DOHH2 (cell line): ENCODE measurements around the gene ZFPM1.

Experiments used
- H3F3A ChIP-seq: fragments of 200-600 bp; sonication (generic), shearing (Covaris generic); 2 replicates; pipeline ENCODE4 v1.6.0; 2016; ENCODE audit warnings: antibody characterized with exemption, mild to moderate bottlenecking; ENCODE audit not compliant: control insufficient read depth, insufficient read depth
- H3K27ac ChIP-seq: fragments of 200-600 bp; sonication (generic); 2 replicates; pipeline ENCODE4 v1.5.1; 2014; ENCODE audit warnings: low read depth, mild to moderate bottlenecking, low read length, moderate library complexity
- H3K27me3 ChIP-seq: fragments of 200-600 bp; sonication (generic); 2 replicates; pipeline ENCODE4 v1.6.1; 2014; ENCODE audit warnings: mild to moderate bottlenecking, low read length, mixed read lengths; ENCODE audit not compliant: control insufficient read depth
- H3K36me3 ChIP-seq: fragments of 200-600 bp; sonication (generic); 2 replicates; pipeline ENCODE4 v1.6.1; 2014; ENCODE audit warnings: mild to moderate bottlenecking, low read length, moderate library complexity, mixed read lengths; ENCODE audit not compliant: control insufficient read depth
- H3K4me1 ChIP-seq: fragments of 200-600 bp; sonication (generic); 2 replicates; pipeline ENCODE4 v1.6.1; 2014; ENCODE audit warnings: mild to moderate bottlenecking, low read length, mixed read lengths; ENCODE audit not compliant: control insufficient read depth
- H3K4me2 ChIP-seq: fragments of 200-600 bp; sonication (generic); 2 replicates; pipeline ENCODE4 v1.6.0; 2014; ENCODE audit warnings: mild to moderate bottlenecking, low read length, moderate library complexity
- H3K4me3 ChIP-seq: fragments of 200-600 bp; sonication (generic); 2 replicates; pipeline ENCODE4 v1.5.1; 2014; ENCODE audit warnings: mild to moderate bottlenecking, low read length, mixed read lengths
- H3K79me2 ChIP-seq: fragments of 200-600 bp; sonication (generic); 2 replicates; pipeline ENCODE4 v1.6.1; 2014; ENCODE audit warnings: mild to moderate bottlenecking, low read length, mixed read lengths; ENCODE audit not compliant: control insufficient read depth
- H3K9me2 ChIP-seq: fragments of 200-600 bp; sonication (generic); replicated peaks from 2 replicates; pipeline ENCODE4 v1.6.1; 2014; ENCODE audit warnings: mild to moderate bottlenecking, low read length, mixed read lengths; ENCODE audit not compliant: control insufficient read depth
- H3K9me3 ChIP-seq: fragments of 200-600 bp; sonication (generic); 2 replicates; pipeline ENCODE4 v1.6.1; 2014; ENCODE audit warnings: antibody characterized with exemption, low read length, mixed read lengths; ENCODE audit not compliant: control insufficient read depth, insufficient read depth
- H4K20me1 ChIP-seq: fragments of 200-600 bp; sonication (generic); 2 replicates; pipeline ENCODE4 v1.6.0; 2014; ENCODE audit warnings: low read depth, mild to moderate bottlenecking, antibody characterized with exemption, low read length, moderate library complexity; ENCODE audit not compliant: control insufficient read depth, insufficient read depth
- EZH2phosphoT487 ChIP-seq: fragments of 200-600 bp; sonication (generic); IDR thresholded peaks from 2 replicates; pipeline ENCODE4 v1.6.1; 2017; ENCODE audit warnings: borderline replicate concordance, mild to moderate bottlenecking, antibody characterized with exemption, low read length, moderate library complexity, mixed read lengths
- TF ChIP-seq, protein P1 (sequence below): fragments of 200-600 bp; sonication (generic); IDR thresholded peaks from one replicate; pipeline ENCODE4 v1.5.1; 2014; ENCODE audit warnings: antibody characterized with exemption, mild to moderate bottlenecking, low read depth, low read length; ENCODE audit not compliant: poor library complexity, severe bottlenecking

ZFPM1 gene

DNA sequence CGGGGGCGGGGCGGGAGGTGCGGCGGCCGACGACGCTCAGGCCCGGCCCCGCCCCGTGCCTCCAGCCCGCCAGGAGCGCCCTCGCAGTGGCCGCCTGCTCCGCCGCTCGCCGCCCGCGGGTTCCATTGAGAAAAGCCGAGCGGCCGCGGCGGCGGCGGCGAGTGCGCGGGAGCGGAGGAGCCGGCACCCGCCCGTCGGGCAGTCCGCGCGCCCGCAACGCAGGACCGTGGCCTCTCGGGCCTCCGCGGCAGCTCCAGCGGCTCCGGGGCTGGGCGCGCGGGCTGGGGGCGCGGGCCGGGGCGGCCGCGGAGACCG, at the start of gene ZFPM1:
TSS of gene ZFPM1 (plus strand) at position 64 of the 315 bp plus-strand sequence. CDS start 359 bp downstream, outside the sequence.
- peak within 1 kb of the TSS; percentile 85 for H3K4me3 ChIP-seq
- TF ChIP-seq, protein P1, sequence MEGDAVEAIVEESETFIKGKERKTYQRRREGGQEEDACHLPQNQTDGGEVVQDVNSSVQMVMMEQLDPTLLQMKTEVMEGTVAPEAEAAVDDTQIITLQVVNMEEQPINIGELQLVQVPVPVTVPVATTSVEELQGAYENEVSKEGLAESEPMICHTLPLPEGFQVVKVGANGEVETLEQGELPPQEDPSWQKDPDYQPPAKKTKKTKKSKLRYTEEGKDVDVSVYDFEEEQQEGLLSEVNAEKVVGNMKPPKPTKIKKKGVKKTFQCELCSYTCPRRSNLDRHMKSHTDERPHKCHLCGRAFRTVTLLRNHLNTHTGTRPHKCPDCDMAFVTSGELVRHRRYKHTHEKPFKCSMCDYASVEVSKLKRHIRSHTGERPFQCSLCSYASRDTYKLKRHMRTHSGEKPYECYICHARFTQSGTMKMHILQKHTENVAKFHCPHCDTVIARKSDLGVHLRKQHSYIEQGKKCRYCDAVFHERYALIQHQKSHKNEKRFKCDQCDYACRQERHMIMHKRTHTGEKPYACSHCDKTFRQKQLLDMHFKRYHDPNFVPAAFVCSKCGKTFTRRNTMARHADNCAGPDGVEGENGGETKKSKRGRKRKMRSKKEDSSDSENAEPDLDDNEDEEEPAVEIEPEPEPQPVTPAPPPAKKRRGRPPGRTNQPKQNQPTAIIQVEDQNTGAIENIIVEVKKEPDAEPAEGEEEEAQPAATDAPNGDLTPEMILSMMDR: no peak
- no peak for TF ChIP-seq EZH2phosphoT487
- H3K4me1 ChIP-seq: peaks cover 41% of the 10 kb centered on the region
- no peaks in the 10 kb centered on the region for H3F3A ChIP-seq
- no peaks in the 10 kb centered on the region for H3K79me2 ChIP-seq
- peak within 1 kb of the TSS; percentile 76 for H3K4me2 ChIP-seq
- peaks cover 3% of the 10 kb centered on the region; the same call in 1 of the 2 replicates for H4K20me1 ChIP-seq
- H3K9me3 ChIP-seq: no peaks in the 10 kb centered on the region
- H3K27me3 ChIP-seq: peaks cover 40% of the 10 kb centered on the region
- no peaks in the 10 kb centered on the region for H3K9me2 ChIP-seq
- no peaks in the 10 kb centered on the region for H3K36me3 ChIP-seq
- H3K27ac ChIP-seq: no peak within 1 kb of the TSS

DNA sequence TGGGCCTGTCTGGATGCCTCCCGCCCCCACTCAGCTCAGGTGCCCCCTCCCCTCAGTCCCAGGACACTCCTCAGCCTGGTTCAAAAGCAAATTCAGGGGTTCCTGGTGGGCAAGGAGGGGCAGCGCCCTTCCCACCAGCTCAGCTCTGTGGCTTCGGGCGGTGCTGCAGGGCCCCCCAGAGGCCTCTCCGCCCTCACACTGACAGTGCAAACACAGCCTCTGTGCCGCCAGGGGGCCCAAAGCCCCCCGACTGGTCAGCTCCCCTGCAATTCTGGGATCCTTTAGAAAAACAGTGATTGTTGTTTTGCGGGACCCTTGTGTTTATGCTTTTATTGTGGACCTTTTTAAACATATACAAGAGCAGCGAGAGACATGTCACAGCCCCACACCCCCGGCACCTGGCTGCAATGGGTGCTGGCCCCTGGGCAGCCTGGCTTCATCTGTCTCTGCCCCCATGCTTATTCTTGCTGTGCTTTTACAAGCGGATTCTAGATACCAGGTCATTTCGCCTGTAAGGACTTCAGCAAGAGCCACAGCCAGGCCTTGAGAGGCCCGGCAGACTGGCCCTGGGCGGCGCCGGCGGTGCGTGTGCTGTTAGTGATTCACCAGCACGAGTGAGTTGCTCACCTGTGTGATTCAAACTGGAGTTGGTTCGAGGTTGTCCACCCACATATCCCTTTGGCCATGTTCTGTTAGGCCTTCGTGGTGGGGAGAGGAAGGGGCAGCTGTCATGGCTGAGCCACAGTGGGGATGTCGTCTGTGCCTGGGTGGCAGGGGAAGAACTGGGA, 49.1 kb upstream of the ZFPM1 start:
- no peak overlapping the region for H3K4me2 ChIP-seq
- H3K9me3 ChIP-seq: no peaks in the 10 kb centered on the region
- no peaks in the 10 kb centered on the region for H3K4me1 ChIP-seq
- H3K79me2 ChIP-seq: no peaks in the 10 kb centered on the region
- H3F3A ChIP-seq: no peaks in the 10 kb centered on the region
- H3K27me3 ChIP-seq: no peaks in the 10 kb centered on the region
- H4K20me1 ChIP-seq: no peaks in the 10 kb centered on the region
- no peak overlapping the region for H3K27ac ChIP-seq
- H3K36me3 ChIP-seq: no peaks in the 10 kb centered on the region
- TF ChIP-seq, protein P1: peak; percentile 11
- TF ChIP-seq EZH2phosphoT487: no peak
- no peak overlapping the region for H3K4me3 ChIP-seq
- H3K9me2 ChIP-seq: no peaks in the 10 kb centered on the region

DNA sequence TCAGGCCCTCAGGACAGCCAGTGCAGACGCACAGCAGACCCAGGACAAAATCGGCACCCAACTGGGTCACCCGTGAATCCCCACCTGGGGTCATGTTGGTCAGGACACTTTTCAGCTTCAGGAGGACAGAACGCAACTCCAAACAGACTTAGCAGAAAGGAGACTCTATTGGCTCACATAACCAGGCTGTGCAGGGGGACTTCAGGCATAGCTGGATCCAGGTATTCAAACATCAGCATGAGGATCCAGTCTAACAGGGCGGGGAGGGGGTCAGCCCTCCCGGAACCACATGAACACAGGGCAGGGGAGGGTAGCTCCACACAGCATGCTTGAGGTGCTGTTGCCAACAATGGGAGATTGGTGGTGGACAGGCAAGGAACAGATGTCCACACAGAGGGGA, 48.3 kb upstream of the ZFPM1 start:
- H3F3A ChIP-seq: no peaks in the 10 kb centered on the region
- no peaks in the 10 kb centered on the region for H3K4me1 ChIP-seq
- no peaks in the 10 kb centered on the region for H3K9me2 ChIP-seq
- no peaks in the 10 kb centered on the region for H4K20me1 ChIP-seq
- no peaks in the 10 kb centered on the region for H3K79me2 ChIP-seq
- H3K4me2 ChIP-seq: no peak overlapping the region
- no peaks in the 10 kb centered on the region for H3K9me3 ChIP-seq
- TF ChIP-seq, protein P1: no peak
- TF ChIP-seq EZH2phosphoT487: no peak
- H3K4me3 ChIP-seq: no peak overlapping the region
- H3K27ac ChIP-seq: no peak overlapping the region
- no peaks in the 10 kb centered on the region for H3K27me3 ChIP-seq
- H3K36me3 ChIP-seq: no peaks in the 10 kb centered on the region
